ENCODE data around the gene JAG2. TPM values are rescaled to one million over a fixed set of nuclear protein-coding genes. Genes with fewer than 3 reads are reported as not detected.

The JAG2 gene
- total RNA-seq, 1 experiment from 2014 or later, result 85.9 TPM

DNA sequence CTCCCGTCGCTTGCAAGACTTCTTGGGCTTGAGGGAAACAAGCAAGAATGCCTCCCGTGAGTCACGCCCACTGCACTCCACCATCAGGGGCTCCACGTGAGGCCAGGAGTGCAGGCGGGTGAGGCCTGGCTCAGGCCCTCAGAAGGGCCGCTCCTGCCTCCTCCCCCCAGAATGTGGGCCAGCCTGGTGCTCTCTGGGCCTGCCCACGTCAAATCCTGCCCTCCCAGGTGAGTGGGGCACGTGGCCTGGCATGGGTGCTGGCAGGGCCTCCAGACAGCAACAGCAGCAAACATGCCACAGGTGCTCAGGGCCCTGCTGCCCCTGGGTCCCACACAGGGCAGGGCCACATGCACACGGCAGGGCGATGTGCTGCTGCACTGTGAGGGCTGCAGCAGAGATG, 49.2 kb upstream of the JAG2 start (continued):
- TF ChIP-seq, protein P1, sequence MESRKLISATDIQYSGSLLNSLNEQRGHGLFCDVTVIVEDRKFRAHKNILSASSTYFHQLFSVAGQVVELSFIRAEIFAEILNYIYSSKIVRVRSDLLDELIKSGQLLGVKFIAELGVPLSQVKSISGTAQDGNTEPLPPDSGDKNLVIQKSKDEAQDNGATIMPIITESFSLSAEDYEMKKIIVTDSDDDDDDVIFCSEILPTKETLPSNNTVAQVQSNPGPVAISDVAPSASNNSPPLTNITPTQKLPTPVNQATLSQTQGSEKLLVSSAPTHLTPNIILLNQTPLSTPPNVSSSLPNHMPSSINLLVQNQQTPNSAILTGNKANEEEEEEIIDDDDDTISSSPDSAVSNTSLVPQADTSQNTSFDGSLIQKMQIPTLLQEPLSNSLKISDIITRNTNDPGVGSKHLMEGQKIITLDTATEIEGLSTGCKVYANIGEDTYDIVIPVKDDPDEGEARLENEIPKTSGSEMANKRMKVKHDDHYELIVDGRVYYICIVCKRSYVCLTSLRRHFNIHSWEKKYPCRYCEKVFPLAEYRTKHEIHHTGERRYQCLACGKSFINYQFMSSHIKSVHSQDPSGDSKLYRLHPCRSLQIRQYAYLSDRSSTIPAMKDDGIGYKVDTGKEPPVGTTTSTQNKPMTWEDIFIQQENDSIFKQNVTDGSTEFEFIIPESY (IDR thresholded peaks at IDR 0.05; ENCODE audit: extremely low read depth, insufficient replicate concordance, low read length), result no peak
- TF ChIP-seq POLR2A (IDR thresholded peaks at IDR 0.05; ENCODE audit: borderline replicate concordance, extremely low read depth, insufficient read depth, insufficient read length), result no peak

DNA sequence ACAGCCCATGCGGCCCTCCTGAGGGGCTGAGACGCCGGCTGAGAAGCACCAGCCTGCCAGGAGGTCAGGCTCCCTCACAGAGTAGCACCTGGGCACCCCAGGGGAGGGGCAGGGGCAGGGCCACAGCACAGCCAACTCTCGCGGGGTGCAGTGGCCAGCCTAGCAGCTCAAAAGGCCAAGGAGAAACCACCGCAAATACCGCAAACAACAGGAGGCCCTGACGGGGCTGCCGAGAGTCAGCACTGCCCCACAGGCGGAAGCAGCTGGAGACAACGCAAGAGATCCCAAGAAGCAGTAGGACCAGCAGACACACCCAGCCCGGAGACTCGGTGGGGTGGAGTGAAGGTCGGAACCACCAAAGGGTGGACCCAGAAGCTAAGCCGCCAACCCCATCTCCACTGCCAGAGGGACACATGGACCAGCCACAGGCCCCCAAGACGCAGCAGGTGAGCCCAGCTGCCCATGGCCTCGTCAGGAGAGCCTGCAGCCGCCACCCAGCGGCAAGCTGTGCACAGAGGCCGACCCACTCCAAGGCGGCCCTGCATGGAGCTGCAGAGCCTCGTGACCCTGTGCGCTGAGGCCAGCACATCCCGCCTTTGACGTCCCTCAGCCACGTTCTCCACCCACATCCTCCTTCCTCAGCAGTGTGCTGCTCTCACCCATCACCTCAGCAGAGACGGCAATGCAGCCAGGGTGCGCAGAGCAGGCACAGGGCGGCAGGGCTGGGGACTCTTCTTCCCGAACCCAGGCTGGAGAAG, 48.1 kb upstream of the JAG2 start:
- H3K27ac ChIP-seq (ENCODE audit: low read depth, low read length), result no peak overlapping the region
- TF ChIP-seq, protein P1 (IDR thresholded peaks at IDR 0.05; ENCODE audit: extremely low read depth, insufficient replicate concordance, low read length), result no peak
- TF ChIP-seq EZH2 (IDR thresholded peaks at IDR 0.05), result no peak
- TF ChIP-seq CBX3 (IDR thresholded peaks at IDR 0.05; ENCODE audit: low read depth), result no peak
- no peak for TF ChIP-seq CEBPB (IDR thresholded peaks at IDR 0.05; ENCODE audit: low read depth)
- TF ChIP-seq POLR2AphosphoS5 (IDR thresholded peaks at IDR 0.05; ENCODE audit: low read depth, low read length), result no peak
- TF ChIP-seq TCF7L2 (IDR thresholded peaks at IDR 0.05; ENCODE audit: borderline replicate concordance, extremely low read depth, insufficient read depth, insufficient read length), result no peak
- TF ChIP-seq ELF1 (IDR thresholded peaks at IDR 0.05; ENCODE audit: borderline replicate concordance, low read depth), result no peak
- TF ChIP-seq, protein P2, sequence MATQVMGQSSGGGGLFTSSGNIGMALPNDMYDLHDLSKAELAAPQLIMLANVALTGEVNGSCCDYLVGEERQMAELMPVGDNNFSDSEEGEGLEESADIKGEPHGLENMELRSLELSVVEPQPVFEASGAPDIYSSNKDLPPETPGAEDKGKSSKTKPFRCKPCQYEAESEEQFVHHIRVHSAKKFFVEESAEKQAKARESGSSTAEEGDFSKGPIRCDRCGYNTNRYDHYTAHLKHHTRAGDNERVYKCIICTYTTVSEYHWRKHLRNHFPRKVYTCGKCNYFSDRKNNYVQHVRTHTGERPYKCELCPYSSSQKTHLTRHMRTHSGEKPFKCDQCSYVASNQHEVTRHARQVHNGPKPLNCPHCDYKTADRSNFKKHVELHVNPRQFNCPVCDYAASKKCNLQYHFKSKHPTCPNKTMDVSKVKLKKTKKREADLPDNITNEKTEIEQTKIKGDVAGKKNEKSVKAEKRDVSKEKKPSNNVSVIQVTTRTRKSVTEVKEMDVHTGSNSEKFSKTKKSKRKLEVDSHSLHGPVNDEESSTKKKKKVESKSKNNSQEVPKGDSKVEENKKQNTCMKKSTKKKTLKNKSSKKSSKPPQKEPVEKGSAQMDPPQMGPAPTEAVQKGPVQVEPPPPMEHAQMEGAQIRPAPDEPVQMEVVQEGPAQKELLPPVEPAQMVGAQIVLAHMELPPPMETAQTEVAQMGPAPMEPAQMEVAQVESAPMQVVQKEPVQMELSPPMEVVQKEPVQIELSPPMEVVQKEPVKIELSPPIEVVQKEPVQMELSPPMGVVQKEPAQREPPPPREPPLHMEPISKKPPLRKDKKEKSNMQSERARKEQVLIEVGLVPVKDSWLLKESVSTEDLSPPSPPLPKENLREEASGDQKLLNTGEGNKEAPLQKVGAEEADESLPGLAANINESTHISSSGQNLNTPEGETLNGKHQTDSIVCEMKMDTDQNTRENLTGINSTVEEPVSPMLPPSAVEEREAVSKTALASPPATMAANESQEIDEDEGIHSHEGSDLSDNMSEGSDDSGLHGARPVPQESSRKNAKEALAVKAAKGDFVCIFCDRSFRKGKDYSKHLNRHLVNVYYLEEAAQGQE (IDR thresholded peaks at IDR 0.05; ENCODE audit: low read depth), result no peak
- TF ChIP-seq YY1 (IDR thresholded peaks at IDR 0.05; ENCODE audit: extremely low read depth, insufficient replicate concordance, low read depth, low read length), result no peak
- TF ChIP-seq POLR2A (IDR thresholded peaks at IDR 0.05; ENCODE audit: borderline replicate concordance, extremely low read depth, insufficient read depth, insufficient read length), result no peak
- no peak for TF ChIP-seq RAD21 (IDR thresholded peaks at IDR 0.05; ENCODE audit: low read depth)
- no peak for TF ChIP-seq JUND (IDR thresholded peaks at IDR 0.05)
- TF ChIP-seq, protein P3, sequence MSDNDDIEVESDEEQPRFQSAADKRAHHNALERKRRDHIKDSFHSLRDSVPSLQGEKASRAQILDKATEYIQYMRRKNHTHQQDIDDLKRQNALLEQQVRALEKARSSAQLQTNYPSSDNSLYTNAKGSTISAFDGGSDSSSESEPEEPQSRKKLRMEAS (IDR thresholded peaks at IDR 0.05), result no peak
- TF ChIP-seq ZNF274 (IDR thresholded peaks at IDR 0.05; ENCODE audit: low read depth, low read length), result no peak
- no peak for TF ChIP-seq SIN3A (IDR thresholded peaks at IDR 0.05; ENCODE audit: low read depth)
- intact Hi-C loops (cut with micrococcal nuclease), result no loop called here
- no peaks in the 10 kb centered on the region for H4K20me1 ChIP-seq (ENCODE audit: insufficient read depth)
- H3K4me3 ChIP-seq (replicated peaks in 1 of 2; ENCODE audit: low read depth in 1 of 2, low read length in 2 of 2), result no peak overlapping the region
- ChIA-PET POLR2A (no interaction called here), CTCF (no interaction called here), RAD21 (ENCODE audit: low non-redundant PET in 1 of 2, low total read pairs in 2 of 2, uncharacterized antibody in 2 of 2, unreplicated experiment in 2 of 2) (no interaction called here)
- no TSS peak for BruUV-seq (replicated peaks)
- ATAC-seq (no peak), DNase-seq (ENCODE audit: low read depth, low spot score) (no peak)
- H2AFZ ChIP-seq (ENCODE audit: low read depth, low read length, poor library complexity, severe bottlenecking), result no peak overlapping the region
- no peaks in the 10 kb centered on the region for H3K27me3 ChIP-seq (ENCODE audit: insufficient read depth, low read length)
- H3K9me3 ChIP-seq (ENCODE audit: control insufficient read depth in 1 of 2, insufficient read depth in 1 of 2, low read depth in 1 of 2, low read length in 2 of 2), result no peaks in the 10 kb centered on the region
- H3K36me3 ChIP-seq (ENCODE audit: control insufficient read depth in 1 of 2, insufficient read depth in 2 of 2, low read length in 2 of 2), result peaks cover 5% of the 10 kb centered on the region in 2 experiments; a peak in 3 of 4 replicates
- H3K79me2 ChIP-seq (ENCODE audit: insufficient read depth, low read length), result no peaks in the 10 kb centered on the region
- H3K4me2 ChIP-seq (ENCODE audit: low read length), result no peak overlapping the region
- no peaks in the 10 kb centered on the region for H3K9me2 ChIP-seq (ENCODE audit: insufficient read depth)
- no peaks in the 10 kb centered on the region for H3K4me1 ChIP-seq (ENCODE audit: control insufficient read depth in 1 of 2, insufficient read depth in 2 of 2, low read length in 2 of 2)
- H3K9ac ChIP-seq (ENCODE audit: low read length), result no peak overlapping the region
